Left ventricle myocardium inferior (tissue), 1 donor: ENCODE data around the gene BIVM. TPM values are rescaled to one million over a fixed set of nuclear protein-coding genes. Genes with fewer than 3 reads are reported as not detected.

ENCODE experiments used
- DNase-seq: peaks from one replicate; pipeline ENCODE4 v3.0.0-alpha.2; 2020
- H3K27ac ChIP-seq: fragments of 200-600 bp; replicated peaks from 2 replicates; pipeline ENCODE4 v1.8.0; 2021
- H3K27me3 ChIP-seq: fragments of 200-600 bp; 2 replicates; pipeline ENCODE4 v1.8.0; 2021; ENCODE audit warnings: low read depth
- H3K36me3 ChIP-seq: fragments of 200-600 bp; 2 replicates; pipeline ENCODE4 v1.8.0; 2021
- H3K4me1 ChIP-seq: fragments of 200-600 bp; 2 replicates; pipeline ENCODE4 v1.8.0; 2021
- H3K4me3 ChIP-seq: fragments of 200-600 bp; 2 replicates; pipeline ENCODE4 v1.8.0; 2021; ENCODE audit warnings: mild to moderate bottlenecking, moderate library complexity
- H3K9me3 ChIP-seq: fragments of 200-600 bp; replicated peaks from 2 replicates; pipeline ENCODE4 v1.8.0; 2021
- intact Hi-C: fragments of 100-400 bp; cut with micrococcal nuclease; formaldehyde crosslinking; loops from one replicate; pipeline ENCODE4 v1.11.0; 2022
- total RNA-seq: library from RNA; stranded (reverse); fragmentation: NEBNext Ultra II Directional; extraction: Animal tissue kit (Norgen Biotek cat#: 25700); gene quantifications from one replicate; pipeline ENCODE4 v1.2.1, GENCODE V29; 2021
- TF ChIP-seq, protein P1 (sequence below): fragments of 200-600 bp; IDR thresholded peaks from 2 replicates; pipeline ENCODE4 v1.8.0; 2021; ENCODE audit warnings: antibody characterized with exemption, mild to moderate bottlenecking, borderline replicate concordance
- donor health status: DM: no; HTN: yes; CAD: no; lungs with severe emphysema.

BIVM gene
- total RNA-seq, 1 donor from 2014 or later = 37.5 TPM

DNA sequence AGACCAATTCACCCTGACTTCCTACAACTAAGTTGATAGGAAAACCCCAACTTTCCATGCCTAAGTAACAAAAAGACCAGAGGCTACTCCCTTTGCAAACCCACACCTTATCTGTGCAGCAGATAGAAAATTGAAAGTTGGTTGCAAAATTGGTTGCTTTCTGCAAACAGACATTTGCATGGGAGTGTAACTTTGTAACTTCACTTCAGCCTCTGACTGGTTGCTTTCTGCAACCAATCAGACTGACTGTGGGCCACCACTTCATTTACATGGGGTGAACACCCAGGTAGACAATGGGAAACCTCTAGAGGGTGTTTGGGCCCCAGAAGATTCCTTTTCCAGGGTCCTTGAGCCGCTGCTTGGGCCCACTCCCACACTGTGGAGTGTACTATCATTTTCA lies 35.2 kb upstream of the BIVM start:
- intact Hi-C loops = no loop called here
- Histone ChIP-seq H3K4me3 (no peak overlapping the region), H3K4me1 (peaks cover 8% of the 10 kb centered on the region), H3K27ac (no peak overlapping the region), H3K27me3 (no peaks in the 10 kb centered on the region), H3K9me3 (no peaks in the 10 kb centered on the region), H3K36me3 (peaks cover 12% of the 10 kb centered on the region)
- TF ChIP-seq, protein P1, sequence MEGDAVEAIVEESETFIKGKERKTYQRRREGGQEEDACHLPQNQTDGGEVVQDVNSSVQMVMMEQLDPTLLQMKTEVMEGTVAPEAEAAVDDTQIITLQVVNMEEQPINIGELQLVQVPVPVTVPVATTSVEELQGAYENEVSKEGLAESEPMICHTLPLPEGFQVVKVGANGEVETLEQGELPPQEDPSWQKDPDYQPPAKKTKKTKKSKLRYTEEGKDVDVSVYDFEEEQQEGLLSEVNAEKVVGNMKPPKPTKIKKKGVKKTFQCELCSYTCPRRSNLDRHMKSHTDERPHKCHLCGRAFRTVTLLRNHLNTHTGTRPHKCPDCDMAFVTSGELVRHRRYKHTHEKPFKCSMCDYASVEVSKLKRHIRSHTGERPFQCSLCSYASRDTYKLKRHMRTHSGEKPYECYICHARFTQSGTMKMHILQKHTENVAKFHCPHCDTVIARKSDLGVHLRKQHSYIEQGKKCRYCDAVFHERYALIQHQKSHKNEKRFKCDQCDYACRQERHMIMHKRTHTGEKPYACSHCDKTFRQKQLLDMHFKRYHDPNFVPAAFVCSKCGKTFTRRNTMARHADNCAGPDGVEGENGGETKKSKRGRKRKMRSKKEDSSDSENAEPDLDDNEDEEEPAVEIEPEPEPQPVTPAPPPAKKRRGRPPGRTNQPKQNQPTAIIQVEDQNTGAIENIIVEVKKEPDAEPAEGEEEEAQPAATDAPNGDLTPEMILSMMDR = no peak
- DNase-seq = no peak

DNA sequence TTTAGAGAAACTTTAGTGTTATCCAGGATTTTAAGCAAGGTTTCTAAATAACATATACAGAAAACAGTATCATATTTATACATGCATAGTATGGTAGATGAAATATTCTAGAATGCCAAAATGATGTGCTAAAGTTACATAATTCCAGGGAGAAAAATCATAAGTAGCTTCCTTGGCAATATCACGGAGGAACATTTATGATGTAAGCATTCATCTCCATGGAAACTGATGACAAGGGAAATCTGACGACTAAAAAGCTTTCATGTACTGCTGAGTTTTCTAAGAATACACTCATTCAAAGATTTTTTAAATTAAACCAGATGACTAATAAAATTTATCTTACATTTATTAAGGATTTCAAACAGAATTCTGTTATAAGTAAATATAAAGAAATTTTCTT lies 30.0 kb upstream of the BIVM start:
- H3K4me3 ChIP-seq = no peak overlapping the region
- peaks cover 12% of the 10 kb centered on the region for H3K36me3 ChIP-seq
- DNase-seq = no peak
- H3K27ac ChIP-seq = no peak overlapping the region
- TF ChIP-seq, protein P1 = no peak
- intact Hi-C loops = no loop called here
- H3K4me1 ChIP-seq = peaks cover 14% of the 10 kb centered on the region
- no peaks in the 10 kb centered on the region for H3K9me3 ChIP-seq
- no peaks in the 10 kb centered on the region for H3K27me3 ChIP-seq

DNA sequence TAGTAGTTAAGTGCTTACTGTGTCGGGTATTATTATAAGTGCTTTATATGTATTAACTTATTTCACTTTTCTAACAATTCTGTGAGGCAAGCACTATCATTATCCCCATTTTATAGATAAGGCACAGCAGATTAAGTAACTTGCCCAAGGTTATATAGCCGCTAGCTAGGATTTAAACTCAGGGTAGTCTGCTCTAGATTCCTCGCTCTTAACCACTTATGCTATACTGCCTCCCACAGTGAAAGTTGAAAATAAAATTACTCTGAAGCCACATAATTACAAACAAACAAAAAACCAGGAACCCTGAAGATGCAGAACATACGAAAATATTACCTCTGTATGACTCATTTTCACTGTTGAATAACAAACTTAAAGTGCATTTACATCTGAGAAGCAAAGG lies 29.2 kb upstream of the BIVM start:
- TF ChIP-seq, protein P1 = no peak
- no peak overlapping the region for H3K27ac ChIP-seq
- no peaks in the 10 kb centered on the region for H3K27me3 ChIP-seq
- no peaks in the 10 kb centered on the region for H3K9me3 ChIP-seq
- no peak for DNase-seq
- no peak overlapping the region for H3K4me3 ChIP-seq
- H3K36me3 ChIP-seq = peaks cover 12% of the 10 kb centered on the region
- peaks cover 18% of the 10 kb centered on the region for H3K4me1 ChIP-seq
- intact Hi-C loops = no loop called here

DNA sequence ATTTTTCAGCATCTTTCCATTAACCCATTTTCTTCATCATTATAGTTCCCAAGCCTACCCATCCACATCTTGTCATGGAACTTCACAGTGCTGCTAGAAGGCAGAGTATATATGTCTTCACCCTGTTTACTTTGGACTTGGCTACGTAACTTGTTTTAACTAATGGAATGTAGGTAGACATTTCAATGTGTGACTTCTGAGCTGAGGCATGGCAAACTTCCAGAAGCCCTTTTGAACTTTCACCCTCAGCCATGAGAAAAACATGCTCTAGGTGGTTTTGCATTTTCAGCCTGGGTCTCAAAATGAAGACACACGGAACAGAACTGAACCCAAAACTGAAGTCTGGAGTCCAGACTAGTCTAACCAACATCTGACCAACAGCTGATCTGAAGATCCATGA lies 28.5 kb upstream of the BIVM start:
- H3K4me3 ChIP-seq = no peak overlapping the region
- no peaks in the 10 kb centered on the region for H3K9me3 ChIP-seq
- no peak for DNase-seq
- H3K27ac ChIP-seq = no peak overlapping the region
- intact Hi-C loops = no loop called here
- no peaks in the 10 kb centered on the region for H3K27me3 ChIP-seq
- peaks cover 18% of the 10 kb centered on the region for H3K4me1 ChIP-seq
- TF ChIP-seq, protein P1 = no peak
- H3K36me3 ChIP-seq = peaks cover 12% of the 10 kb centered on the region

DNA sequence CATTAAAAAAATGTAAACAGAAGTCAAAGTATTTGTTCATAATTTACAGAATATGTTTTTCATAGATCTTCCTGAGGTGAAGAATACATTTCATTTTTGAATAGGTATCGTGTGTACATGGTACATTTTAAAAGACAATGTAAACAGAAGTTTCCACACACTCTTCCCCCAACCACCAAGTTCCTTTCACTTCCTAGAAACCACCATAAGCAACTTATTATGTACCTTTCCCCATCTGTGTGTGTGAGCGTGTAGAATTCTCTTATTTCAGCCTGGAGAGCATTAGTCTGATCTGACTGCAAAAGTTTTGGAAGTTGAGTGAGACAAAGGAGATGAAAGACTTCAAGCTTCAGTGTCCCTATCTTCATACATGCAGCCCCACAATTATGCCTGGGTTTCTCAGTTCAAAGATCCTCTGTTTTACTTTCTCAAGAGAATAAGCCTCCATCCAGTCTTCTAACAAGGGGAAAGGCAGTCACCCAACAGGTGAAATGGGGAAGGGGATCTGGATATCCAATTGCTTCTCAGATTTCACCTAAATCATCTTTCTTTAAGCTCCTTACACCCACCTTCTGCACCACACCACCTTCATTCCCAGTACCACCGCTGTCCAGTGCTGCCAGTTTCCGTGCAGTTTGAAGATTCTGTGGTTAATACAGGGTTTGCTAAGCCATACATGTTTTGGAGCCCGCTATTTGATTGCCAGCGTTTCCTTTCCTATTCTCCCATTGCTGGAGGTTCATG lies 27.4 kb upstream of the BIVM start:
- DNase-seq = no peak
- Histone ChIP-seq H3K4me3 (no peak overlapping the region), H3K36me3 (peaks cover 2% of the 10 kb centered on the region), H3K27me3 (no peaks in the 10 kb centered on the region), H3K27ac (no peak overlapping the region), H3K4me1 (peaks cover 18% of the 10 kb centered on the region), H3K9me3 (no peaks in the 10 kb centered on the region)
- TF ChIP-seq, protein P1 = no peak
- intact Hi-C loops = no loop called here
